Sigmoid colon (tissue), 4 donors: ENCODE data around the gene LARGE2.

Source experiments
- EP300 ChIP-seq, 4 donors: sonication (generic); formaldehyde crosslinking; IDR thresholded peaks; one replicate each; pipeline ENCODE4 v1.6.1; 2017; ENCODE audit warnings: antibody characterized with exemption in 4 of 4
- POLR2A ChIP-seq, 2 donors: fragments of 450-650 bp; IDR thresholded peaks; one replicate each; pipeline ENCODE4 v1.6.1; 2016; ENCODE audit warnings: antibody characterized with exemption in 2 of 2, mild to moderate bottlenecking in 2 of 2, moderate library complexity in 2 of 2
- POLR2AphosphoS5 ChIP-seq, 4 donors: sonication (generic); formaldehyde crosslinking; IDR thresholded peaks; one replicate each; pipeline ENCODE4 v1.6.1; 2017; ENCODE audit warnings: antibody characterized with exemption in 4 of 4
- TF ChIP-seq, protein P1 (sequence below), 4 experiments: fragments of 450-650 bp in 3 of 4; fragments of 200-600 bp in 1 of 4; IDR thresholded peaks; one replicate each; pipeline ENCODE4 v1.5.1; 2016 to 2019; ENCODE audit warnings: antibody characterized with exemption in 4 of 4, mild to moderate bottlenecking in 3 of 4, moderate library complexity in 2 of 4

GRCh38 chr11:45884596-45885185 is 37.8 kb upstream of the LARGE2 start:
- TF ChIP-seq, protein P1, sequence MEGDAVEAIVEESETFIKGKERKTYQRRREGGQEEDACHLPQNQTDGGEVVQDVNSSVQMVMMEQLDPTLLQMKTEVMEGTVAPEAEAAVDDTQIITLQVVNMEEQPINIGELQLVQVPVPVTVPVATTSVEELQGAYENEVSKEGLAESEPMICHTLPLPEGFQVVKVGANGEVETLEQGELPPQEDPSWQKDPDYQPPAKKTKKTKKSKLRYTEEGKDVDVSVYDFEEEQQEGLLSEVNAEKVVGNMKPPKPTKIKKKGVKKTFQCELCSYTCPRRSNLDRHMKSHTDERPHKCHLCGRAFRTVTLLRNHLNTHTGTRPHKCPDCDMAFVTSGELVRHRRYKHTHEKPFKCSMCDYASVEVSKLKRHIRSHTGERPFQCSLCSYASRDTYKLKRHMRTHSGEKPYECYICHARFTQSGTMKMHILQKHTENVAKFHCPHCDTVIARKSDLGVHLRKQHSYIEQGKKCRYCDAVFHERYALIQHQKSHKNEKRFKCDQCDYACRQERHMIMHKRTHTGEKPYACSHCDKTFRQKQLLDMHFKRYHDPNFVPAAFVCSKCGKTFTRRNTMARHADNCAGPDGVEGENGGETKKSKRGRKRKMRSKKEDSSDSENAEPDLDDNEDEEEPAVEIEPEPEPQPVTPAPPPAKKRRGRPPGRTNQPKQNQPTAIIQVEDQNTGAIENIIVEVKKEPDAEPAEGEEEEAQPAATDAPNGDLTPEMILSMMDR (IDR thresholded peaks at IDR 0.05) = no peak
- TF ChIP-seq POLR2AphosphoS5 (IDR thresholded peaks at IDR 0.05) (peak in 1 of 4 donors; percentile 14), EP300 (IDR thresholded peaks at IDR 0.05) (no peak), POLR2A (IDR thresholded peaks at IDR 0.05) (no peak)
